GM23338 (cell line): ENCODE data around the gene GTPBP1. TPM values are rescaled to one million over a fixed set of nuclear protein-coding genes. Genes with fewer than 3 reads are reported as not detected.

Source experiments
- ATAC-seq: fragments of 200-7000 bp; cut with Tn5 transposase; 3 replicates; pipeline ENCODE4 v1.9.1; 2020
- DNase-seq: peaks from one replicate; pipeline ENCODE4 v3.0.0-alpha.2; 2015; ENCODE audit warnings: low spot score
- H2AFZ ChIP-seq: fragments of 200-600 bp; sonication (generic); 2 replicates; pipeline ENCODE4 v1.8.0; 2016; ENCODE audit warnings: antibody characterized with exemption, mild to moderate bottlenecking, moderate library complexity
- H3F3A ChIP-seq: fragments of 200-600 bp; sonication (generic); replicated peaks from 2 replicates; pipeline ENCODE4 v1.8.0; 2017; ENCODE audit warnings: antibody characterized with exemption, mixed run types, low read depth
- H3K27ac ChIP-seq: fragments of 200-600 bp; sonication (generic); 2 replicates; pipeline ENCODE4 v1.6.1; 2016; ENCODE audit warnings: low read depth
- H3K27me3 ChIP-seq: fragments of 200-600 bp; sonication (generic); 2 replicates; pipeline ENCODE4 v1.8.0; 2016; ENCODE audit warnings: mild to moderate bottlenecking, mixed run types, moderate library complexity; ENCODE audit not compliant: insufficient read depth
- H3K36me3 ChIP-seq: fragments of 200-600 bp; sonication (generic); 2 replicates; pipeline ENCODE4 v1.8.0; 2016; ENCODE audit warnings: mild to moderate bottlenecking; ENCODE audit not compliant: insufficient read depth
- H3K4me1 ChIP-seq: fragments of 200-600 bp; sonication (generic); 2 replicates; pipeline ENCODE4 v1.8.0; 2016; ENCODE audit warnings: mild to moderate bottlenecking, moderate library complexity; ENCODE audit not compliant: insufficient read depth
- H3K4me2 ChIP-seq: fragments of 200-600 bp; sonication (generic); 2 replicates; pipeline ENCODE4 v1.7.1; 2017; ENCODE audit warnings: mixed run types
- H3K4me3 ChIP-seq: fragments of 200-600 bp; sonication (generic); 2 replicates; pipeline ENCODE4 v1.6.1; 2016; ENCODE audit warnings: mixed run types
- H3K79me2 ChIP-seq: fragments of 200-600 bp; sonication (generic); replicated peaks from 2 replicates; pipeline ENCODE4 v1.8.0; 2017; ENCODE audit warnings: mild to moderate bottlenecking; ENCODE audit not compliant: insufficient read depth
- H3K9me2 ChIP-seq: fragments of 200-600 bp; sonication (generic); 2 replicates; pipeline ENCODE4 v1.8.0; 2017; ENCODE audit not compliant: insufficient read depth
- H4K20me1 ChIP-seq: fragments of 200-600 bp; sonication (generic); replicated peaks from 2 replicates; pipeline ENCODE4 v1.8.0; 2017; ENCODE audit warnings: mild to moderate bottlenecking; ENCODE audit not compliant: insufficient read depth
- H3K27ac Mint-ChIP-seq: 2 replicates; pipeline ENCODE4 v1.8.0; 2020; ENCODE audit warnings: inconsistent platforms, mild to moderate bottlenecking, moderate library complexity, mixed read lengths
- H3K27me3 Mint-ChIP-seq: 3 replicates; pipeline ENCODE4 v1.8.0; 2022; ENCODE audit warnings: low read depth, mild to moderate bottlenecking, moderate library complexity, mixed read lengths, inconsistent platforms; ENCODE audit not compliant: insufficient read depth, poor library complexity
- H3K36me3 Mint-ChIP-seq: 3 replicates; pipeline ENCODE4 v1.8.0; 2021; ENCODE audit warnings: low read depth, mild to moderate bottlenecking, inconsistent platforms, moderate library complexity, mixed read lengths
- H3K4me1 Mint-ChIP-seq: 3 replicates; pipeline ENCODE4 v1.8.0; 2020; ENCODE audit warnings: mild to moderate bottlenecking, inconsistent platforms, mixed read lengths
- H3K4me3 Mint-ChIP-seq: 3 replicates; pipeline ENCODE4 v1.8.0; 2021; ENCODE audit warnings: moderate library complexity, mild to moderate bottlenecking, inconsistent platforms, mixed read lengths
- H3K9me3 Mint-ChIP-seq: 3 replicates; pipeline ENCODE4 v1.8.0; 2020; ENCODE audit warnings: moderate library complexity, mild to moderate bottlenecking, inconsistent platforms, mixed read lengths
- CREB1 ChIP-seq: fragments of 250-450 bp; sonication (Bioruptor Pico); IDR thresholded peaks from 2 replicates; pipeline ENCODE4 v1.5.0; 2020; ENCODE audit warnings: low read depth, mild to moderate bottlenecking, moderate library complexity
- EZH2 ChIP-seq: fragments of 200-600 bp; sonication (generic); IDR thresholded peaks from one replicate; pipeline ENCODE4 v1.8.0; 2017; ENCODE audit warnings: antibody characterized with exemption, mild to moderate bottlenecking, low read depth; ENCODE audit not compliant: unreplicated experiment
- EZH2phosphoT487 ChIP-seq: fragments of 200-600 bp; sonication (generic); IDR thresholded peaks from one replicate; pipeline ENCODE4 v1.8.1; 2018; ENCODE audit warnings: antibody characterized with exemption; ENCODE audit not compliant: unreplicated experiment
- JUNB ChIP-seq: IDR thresholded peaks from one replicate; pipeline ENCODE4 v1.6.1; 2016; ENCODE audit warnings: antibody characterized with exemption; ENCODE audit not compliant: unreplicated experiment
- NANOG ChIP-seq: IDR thresholded peaks from 2 replicates; pipeline ENCODE4 v1.6.1; 2016; ENCODE audit warnings: antibody characterized with exemption, borderline replicate concordance
- POLR2AphosphoS5 ChIP-seq: IDR thresholded peaks from 2 replicates; pipeline ENCODE4 v1.6.1; 2016; ENCODE audit warnings: antibody characterized with exemption, low read depth
- STAT1 ChIP-seq: IDR thresholded peaks from one replicate; pipeline ENCODE4 v1.6.1; 2016; ENCODE audit warnings: antibody characterized with exemption; ENCODE audit not compliant: unreplicated experiment
- ZNF114 ChIP-seq: fragments of 250-450 bp; sonication (Bioruptor Pico); IDR thresholded peaks from 2 replicates; pipeline ENCODE4 v1.5.0; 2020; ENCODE audit warnings: mild to moderate bottlenecking, moderate library complexity
- ZNF331 ChIP-seq: fragments of 250-450 bp; sonication (Bioruptor Pico); IDR thresholded peaks from 2 replicates; pipeline ENCODE4 v1.5.0; 2020; ENCODE audit warnings: low read depth, mild to moderate bottlenecking, moderate library complexity
- polyA plus RNA-seq: library from polyadenylated mRNA; unstranded; fragments of >200 nt; fragmentation: Nextera tagmentation; extraction: Ambion mirVana; gene quantifications from 2 replicates; pipeline ENCODE4 v1.2.1, GENCODE V29; 2016
- total RNA-seq: library from RNA; depleted of rRNA; stranded (reverse); fragments of >200 nt; shearing (Covaris generic); gene quantifications from 2 replicates; pipeline ENCODE4 v1.2.3, GENCODE V29; 2014
- TF ChIP-seq, protein P1 (sequence below): IDR thresholded peaks from 2 replicates; pipeline ENCODE4 v1.6.1; 2016; ENCODE audit warnings: antibody characterized with exemption
- TF ChIP-seq, protein P2 (sequence below): IDR thresholded peaks from one replicate; pipeline ENCODE4 v1.6.1; 2018; ENCODE audit warnings: antibody characterized with exemption; ENCODE audit not compliant: unreplicated experiment
- TF ChIP-seq, protein P3 (sequence below): fragments of 250-450 bp; sonication (Bioruptor Pico); IDR thresholded peaks from 2 replicates; pipeline ENCODE4 v1.5.0; 2020; ENCODE audit warnings: mild to moderate bottlenecking, moderate library complexity
- TF ChIP-seq, protein P4 (sequence below), 2 experiments: fragments of 200-600 bp in 1 of 2; sonication (generic) in 1 of 2; conservative IDR thresholded peaks; 2 replicates each; pipeline versions ENCODE4 v1.5.1 to v1.6.1; 2016 to 2017; ENCODE audit warnings: antibody characterized with exemption in 2 of 2, low read depth in 2 of 2, mild to moderate bottlenecking in 2 of 2, moderate library complexity in 1 of 2

Gene GTPBP1
- total and polyA plus RNA-seq, 2 experiments from 2014 or later, result 27.2 to 88.4 TPM

DNA sequence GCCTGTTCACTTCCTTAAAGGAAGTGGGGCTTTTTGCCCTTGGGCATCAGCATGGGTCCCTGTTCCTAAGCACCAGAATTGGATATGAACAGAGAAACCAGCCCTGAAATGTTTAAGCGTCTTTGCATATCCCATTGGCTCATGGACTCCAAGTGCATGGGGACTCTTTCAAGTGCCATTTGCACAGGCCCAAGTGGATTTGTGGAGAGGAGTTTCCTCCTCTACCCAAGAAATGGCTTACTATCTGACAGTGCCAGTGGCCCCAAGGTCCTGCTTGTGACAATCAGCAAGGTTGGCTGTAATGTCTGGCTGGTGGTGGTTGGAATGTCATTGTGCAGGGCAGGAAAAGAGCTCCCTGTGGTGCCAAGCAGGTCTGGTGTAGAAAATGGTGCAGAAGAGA lies 20.0 kb upstream of the GTPBP1 start:
- H3K36me3 ChIP-seq, result peaks cover 25% of the 10 kb centered on the region; the same call in 1 of the 2 replicates

More for the DNA sequence above, 20.0 kb upstream of the GTPBP1 start:
- Histone ChIP-seq H3K9me2 (peaks cover 4% of the 10 kb centered on the region), H3K4me1 (no peaks in the 10 kb centered on the region; the same call in 1 of the 2 replicates), H4K20me1 (peaks cover 14% of the 10 kb centered on the region), H3K4me3 (no peak overlapping the region), H3K79me2 (peaks cover 11% of the 10 kb centered on the region), H2AFZ (no peak overlapping the region), H3K4me2 (no peak overlapping the region), H3K27ac (no peak overlapping the region), H3K27me3 (no peaks in the 10 kb centered on the region), H3F3A (peaks cover 13% of the 10 kb centered on the region; the same call in 1 of the 2 replicates)
- peaks cover 12% of the 10 kb centered on the region for H3K27me3 Mint-ChIP-seq
- H3K36me3 Mint-ChIP-seq, result peaks cover 63% of the 10 kb centered on the region
- peaks cover 22% of the 10 kb centered on the region for H3K9me3 Mint-ChIP-seq
- DNase-seq (no peak), ATAC-seq (no peak)
- TF ChIP-seq POLR2AphosphoS5, result no peak
- no peak for TF ChIP-seq JUNB
- TF ChIP-seq CREB1, result no peak
- TF ChIP-seq, protein P1, sequence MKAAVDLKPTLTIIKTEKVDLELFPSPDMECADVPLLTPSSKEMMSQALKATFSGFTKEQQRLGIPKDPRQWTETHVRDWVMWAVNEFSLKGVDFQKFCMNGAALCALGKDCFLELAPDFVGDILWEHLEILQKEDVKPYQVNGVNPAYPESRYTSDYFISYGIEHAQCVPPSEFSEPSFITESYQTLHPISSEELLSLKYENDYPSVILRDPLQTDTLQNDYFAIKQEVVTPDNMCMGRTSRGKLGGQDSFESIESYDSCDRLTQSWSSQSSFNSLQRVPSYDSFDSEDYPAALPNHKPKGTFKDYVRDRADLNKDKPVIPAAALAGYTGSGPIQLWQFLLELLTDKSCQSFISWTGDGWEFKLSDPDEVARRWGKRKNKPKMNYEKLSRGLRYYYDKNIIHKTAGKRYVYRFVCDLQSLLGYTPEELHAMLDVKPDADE, result no peak
- TF ChIP-seq NANOG, result no peak
- TF ChIP-seq EZH2phosphoT487, result no peak
- TF ChIP-seq EZH2, result no peak
- TF ChIP-seq, protein P2, sequence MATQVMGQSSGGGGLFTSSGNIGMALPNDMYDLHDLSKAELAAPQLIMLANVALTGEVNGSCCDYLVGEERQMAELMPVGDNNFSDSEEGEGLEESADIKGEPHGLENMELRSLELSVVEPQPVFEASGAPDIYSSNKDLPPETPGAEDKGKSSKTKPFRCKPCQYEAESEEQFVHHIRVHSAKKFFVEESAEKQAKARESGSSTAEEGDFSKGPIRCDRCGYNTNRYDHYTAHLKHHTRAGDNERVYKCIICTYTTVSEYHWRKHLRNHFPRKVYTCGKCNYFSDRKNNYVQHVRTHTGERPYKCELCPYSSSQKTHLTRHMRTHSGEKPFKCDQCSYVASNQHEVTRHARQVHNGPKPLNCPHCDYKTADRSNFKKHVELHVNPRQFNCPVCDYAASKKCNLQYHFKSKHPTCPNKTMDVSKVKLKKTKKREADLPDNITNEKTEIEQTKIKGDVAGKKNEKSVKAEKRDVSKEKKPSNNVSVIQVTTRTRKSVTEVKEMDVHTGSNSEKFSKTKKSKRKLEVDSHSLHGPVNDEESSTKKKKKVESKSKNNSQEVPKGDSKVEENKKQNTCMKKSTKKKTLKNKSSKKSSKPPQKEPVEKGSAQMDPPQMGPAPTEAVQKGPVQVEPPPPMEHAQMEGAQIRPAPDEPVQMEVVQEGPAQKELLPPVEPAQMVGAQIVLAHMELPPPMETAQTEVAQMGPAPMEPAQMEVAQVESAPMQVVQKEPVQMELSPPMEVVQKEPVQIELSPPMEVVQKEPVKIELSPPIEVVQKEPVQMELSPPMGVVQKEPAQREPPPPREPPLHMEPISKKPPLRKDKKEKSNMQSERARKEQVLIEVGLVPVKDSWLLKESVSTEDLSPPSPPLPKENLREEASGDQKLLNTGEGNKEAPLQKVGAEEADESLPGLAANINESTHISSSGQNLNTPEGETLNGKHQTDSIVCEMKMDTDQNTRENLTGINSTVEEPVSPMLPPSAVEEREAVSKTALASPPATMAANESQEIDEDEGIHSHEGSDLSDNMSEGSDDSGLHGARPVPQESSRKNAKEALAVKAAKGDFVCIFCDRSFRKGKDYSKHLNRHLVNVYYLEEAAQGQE, result no peak
- no peak for TF ChIP-seq STAT1
- TF ChIP-seq, protein P3, sequence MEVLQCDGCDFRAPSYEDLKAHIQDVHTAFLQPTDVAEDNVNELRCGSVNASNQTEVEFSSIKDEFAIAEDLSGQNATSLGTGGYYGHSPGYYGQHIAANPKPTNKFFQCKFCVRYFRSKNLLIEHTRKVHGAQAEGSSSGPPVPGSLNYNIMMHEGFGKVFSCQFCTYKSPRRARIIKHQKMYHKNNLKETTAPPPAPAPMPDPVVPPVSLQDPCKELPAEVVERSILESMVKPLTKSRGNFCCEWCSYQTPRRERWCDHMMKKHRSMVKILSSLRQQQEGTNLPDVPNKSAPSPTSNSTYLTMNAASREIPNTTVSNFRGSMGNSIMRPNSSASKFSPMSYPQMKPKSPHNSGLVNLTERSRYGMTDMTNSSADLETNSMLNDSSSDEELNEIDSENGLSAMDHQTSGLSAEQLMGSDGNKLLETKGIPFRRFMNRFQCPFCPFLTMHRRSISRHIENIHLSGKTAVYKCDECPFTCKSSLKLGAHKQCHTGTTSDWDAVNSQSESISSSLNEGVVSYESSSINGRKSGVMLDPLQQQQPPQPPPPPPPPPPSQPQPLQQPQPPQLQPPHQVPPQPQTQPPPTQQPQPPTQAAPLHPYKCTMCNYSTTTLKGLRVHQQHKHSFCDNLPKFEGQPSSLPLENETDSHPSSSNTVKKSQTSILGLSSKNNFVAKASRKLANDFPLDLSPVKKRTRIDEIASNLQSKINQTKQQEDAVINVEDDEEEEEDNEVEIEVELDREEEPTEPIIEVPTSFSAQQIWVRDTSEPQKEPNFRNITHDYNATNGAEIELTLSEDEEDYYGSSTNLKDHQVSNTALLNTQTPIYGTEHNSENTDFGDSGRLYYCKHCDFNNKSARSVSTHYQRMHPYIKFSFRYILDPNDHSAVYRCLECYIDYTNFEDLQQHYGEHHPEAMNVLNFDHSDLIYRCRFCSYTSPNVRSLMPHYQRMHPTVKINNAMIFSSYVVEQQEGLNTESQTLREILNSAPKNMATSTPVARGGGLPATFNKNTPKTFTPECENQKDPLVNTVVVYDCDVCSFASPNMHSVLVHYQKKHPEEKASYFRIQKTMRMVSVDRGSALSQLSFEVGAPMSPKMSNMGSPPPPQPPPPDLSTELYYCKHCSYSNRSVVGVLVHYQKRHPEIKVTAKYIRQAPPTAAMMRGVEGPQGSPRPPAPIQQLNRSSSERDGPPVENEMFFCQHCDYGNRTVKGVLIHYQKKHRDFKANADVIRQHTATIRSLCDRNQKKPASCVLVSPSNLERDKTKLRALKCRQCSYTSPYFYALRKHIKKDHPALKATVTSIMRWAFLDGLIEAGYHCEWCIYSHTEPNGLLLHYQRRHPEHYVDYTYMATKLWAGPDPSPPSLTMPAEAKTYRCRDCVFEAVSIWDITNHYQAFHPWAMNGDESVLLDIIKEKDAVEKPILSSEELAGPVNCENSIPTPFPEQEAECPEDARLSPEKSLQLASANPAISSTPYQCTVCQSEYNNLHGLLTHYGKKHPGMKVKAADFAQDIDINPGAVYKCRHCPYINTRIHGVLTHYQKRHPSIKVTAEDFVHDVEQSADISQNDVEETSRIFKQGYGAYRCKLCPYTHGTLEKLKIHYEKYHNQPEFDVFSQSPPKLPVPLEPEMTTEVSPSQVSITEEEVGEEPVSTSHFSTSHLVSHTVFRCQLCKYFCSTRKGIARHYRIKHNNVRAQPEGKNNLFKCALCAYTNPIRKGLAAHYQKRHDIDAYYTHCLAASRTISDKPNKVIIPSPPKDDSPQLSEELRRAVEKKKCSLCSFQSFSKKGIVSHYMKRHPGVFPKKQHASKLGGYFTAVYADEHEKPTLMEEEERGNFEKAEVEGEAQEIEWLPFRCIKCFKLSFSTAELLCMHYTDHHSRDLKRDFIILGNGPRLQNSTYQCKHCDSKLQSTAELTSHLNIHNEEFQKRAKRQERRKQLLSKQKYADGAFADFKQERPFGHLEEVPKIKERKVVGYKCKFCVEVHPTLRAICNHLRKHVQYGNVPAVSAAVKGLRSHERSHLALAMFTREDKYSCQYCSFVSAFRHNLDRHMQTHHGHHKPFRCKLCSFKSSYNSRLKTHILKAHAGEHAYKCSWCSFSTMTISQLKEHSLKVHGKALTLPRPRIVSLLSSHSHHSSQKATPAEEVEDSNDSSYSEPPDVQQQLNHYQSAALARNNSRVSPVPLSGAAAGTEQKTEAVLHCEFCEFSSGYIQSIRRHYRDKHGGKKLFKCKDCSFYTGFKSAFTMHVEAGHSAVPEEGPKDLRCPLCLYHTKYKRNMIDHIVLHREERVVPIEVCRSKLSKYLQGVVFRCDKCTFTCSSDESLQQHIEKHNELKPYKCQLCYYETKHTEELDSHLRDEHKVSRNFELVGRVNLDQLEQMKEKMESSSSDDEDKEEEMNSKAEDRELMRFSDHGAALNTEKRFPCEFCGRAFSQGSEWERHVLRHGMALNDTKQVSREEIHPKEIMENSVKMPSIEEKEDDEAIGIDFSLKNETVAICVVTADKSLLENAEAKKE, result no peak
- no peak for TF ChIP-seq ZNF114 (CRISPR knock-in tag)
- TF ChIP-seq ZNF331 (CRISPR knock-in tag), result no peak
- TF ChIP-seq, protein P4, sequence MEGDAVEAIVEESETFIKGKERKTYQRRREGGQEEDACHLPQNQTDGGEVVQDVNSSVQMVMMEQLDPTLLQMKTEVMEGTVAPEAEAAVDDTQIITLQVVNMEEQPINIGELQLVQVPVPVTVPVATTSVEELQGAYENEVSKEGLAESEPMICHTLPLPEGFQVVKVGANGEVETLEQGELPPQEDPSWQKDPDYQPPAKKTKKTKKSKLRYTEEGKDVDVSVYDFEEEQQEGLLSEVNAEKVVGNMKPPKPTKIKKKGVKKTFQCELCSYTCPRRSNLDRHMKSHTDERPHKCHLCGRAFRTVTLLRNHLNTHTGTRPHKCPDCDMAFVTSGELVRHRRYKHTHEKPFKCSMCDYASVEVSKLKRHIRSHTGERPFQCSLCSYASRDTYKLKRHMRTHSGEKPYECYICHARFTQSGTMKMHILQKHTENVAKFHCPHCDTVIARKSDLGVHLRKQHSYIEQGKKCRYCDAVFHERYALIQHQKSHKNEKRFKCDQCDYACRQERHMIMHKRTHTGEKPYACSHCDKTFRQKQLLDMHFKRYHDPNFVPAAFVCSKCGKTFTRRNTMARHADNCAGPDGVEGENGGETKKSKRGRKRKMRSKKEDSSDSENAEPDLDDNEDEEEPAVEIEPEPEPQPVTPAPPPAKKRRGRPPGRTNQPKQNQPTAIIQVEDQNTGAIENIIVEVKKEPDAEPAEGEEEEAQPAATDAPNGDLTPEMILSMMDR (conservative IDR thresholded peaks at IDR 0.05; ENCODE audit: low read depth in 2 of 2), result no peak
- H3K4me3 Mint-ChIP-seq, result no peak overlapping the region
- peaks cover 5% of the 10 kb centered on the region for H3K4me1 Mint-ChIP-seq
- H3K27ac Mint-ChIP-seq, result no peak overlapping the region
